Thyroid gland (tissue), 4 donors: ENCODE measurements around the gene NLGN1. TPM values are rescaled to one million over a fixed set of nuclear protein-coding genes. Genes with fewer than 3 reads are reported as not detected.

ENCODE experiments used
- DNase-seq, 2 donors: peaks; one replicate each; pipeline ENCODE4 v3.0.0-alpha.2; 2019
- H3K27ac ChIP-seq, 3 donors: fragments of 200-600 bp; sonication (generic); 1 replicate in 2 of 3; 2 replicates in 1 of 3; pipeline ENCODE4 v1.5.1; 2016 to 2019; ENCODE audit warnings: mild to moderate bottlenecking in 1 of 3, moderate library complexity in 1 of 3
- H3K27me3 ChIP-seq: fragments of 200-600 bp; sonication (generic); one replicate; pipeline ENCODE4 v1.5.1; 2019
- H3K36me3 ChIP-seq, 2 donors: fragments of 200-600 bp; sonication (generic); one replicate each; pipeline ENCODE4 v1.5.1; 2016 to 2019
- H3K4me1 ChIP-seq, 2 donors: fragments of 200-600 bp; sonication (generic); one replicate each; pipeline ENCODE4 v1.5.1; 2017 to 2019
- H3K4me3 ChIP-seq, 3 donors: fragments of 200-600 bp; sonication (generic); replicated peaks in 1 of 3; 1 replicate in 2 of 3; 2 replicates in 1 of 3; pipeline ENCODE4 v1.5.1; 2016; ENCODE audit warnings: mild to moderate bottlenecking in 1 of 3
- H3K9me3 ChIP-seq: fragments of 200-600 bp; sonication (generic); one replicate; pipeline ENCODE4 v1.5.1; 2017
- CTCF ChIP-seq, 6 experiments: fragments of 200-600 bp in 3 of 6; fragments of 450-650 bp in 3 of 6; sonication (generic) in 3 of 6; IDR thresholded peaks; one replicate each; pipeline ENCODE4 v1.5.1; 2016 to 2019; ENCODE audit warnings: antibody characterized with exemption in 6 of 6, mild to moderate bottlenecking in 2 of 6, inconsistent platforms in 1 of 6, moderate library complexity in 1 of 6
- POLR2A ChIP-seq, 2 donors: fragments of 450-650 bp; IDR thresholded peaks; one replicate each; pipeline ENCODE4 v1.6.1; 2017; ENCODE audit warnings: antibody characterized with exemption in 2 of 2, mild to moderate bottlenecking in 2 of 2, moderate library complexity in 1 of 2
- WGBS, 2 donors: methylation state at CpG; one replicate each; pipeline ENCODE4 v1.1.5; 2017; 5-methylcytosine and 5-hydroxymethylcytosine counted together
- intact Hi-C: fragments of 100-400 bp; cut with DNase I; formaldehyde crosslinking; loops from one replicate; pipeline ENCODE4 v1.15.1; 2023
- total RNA-seq, 4 donors: library from RNA; depleted of rRNA; stranded (reverse); fragments of >200 nt; gene quantifications; one replicate each; pipeline ENCODE4 v1.2.3, GENCODE V29; 2016

Gene NLGN1
- total RNA-seq, 4 donors from 2014 or later: 2.4 to 13.9 (median 2.9) TPM

- Histone ChIP-seq H3K9me3 (no peaks in the 10 kb centered on the region), H3K36me3 (no peaks in the 10 kb centered on the region), H3K4me3 (no peak overlapping the region), H3K4me1 (no peaks in the 10 kb centered on the region), H3K27me3 (no peaks in the 10 kb centered on the region), H3K27ac (no peak overlapping the region)
- no peak for DNase-seq
- TF ChIP-seq POLR2A (IDR thresholded peaks at IDR 0.05) (no peak), CTCF (IDR thresholded peaks at IDR 0.05) (no peak)
- intact Hi-C loops: no loop called here
These were observed 648.8 kb downstream of the NLGN1 start for GRCh38 chr3:174046311-174046710.

GRCh38 chr3:174049472-174049871, 651.9 kb downstream of the NLGN1 start:
- Histone ChIP-seq H3K9me3 (no peaks in the 10 kb centered on the region), H3K36me3 (no peaks in the 10 kb centered on the region), H3K4me1 (no peaks in the 10 kb centered on the region), H3K4me3 (no peak overlapping the region), H3K27me3 (no peaks in the 10 kb centered on the region), H3K27ac (no peak overlapping the region)
- TF ChIP-seq CTCF (IDR thresholded peaks at IDR 0.05) (no peak), POLR2A (IDR thresholded peaks at IDR 0.05) (no peak)
- no peak for DNase-seq
- intact Hi-C loops: no loop called here
- WGBS, 2 donors: 80 to 87% methylated on average over 3 of the region's 3 CpGs

GRCh38 chr3:174051191-174051590, 653.6 kb downstream of the NLGN1 start:
- DNase-seq: no peak
- TF ChIP-seq POLR2A (IDR thresholded peaks at IDR 0.05) (no peak), CTCF (IDR thresholded peaks at IDR 0.05) (no peak)
- no peaks in the 10 kb centered on the region for H3K9me3 ChIP-seq
- no peaks in the 10 kb centered on the region for H3K27me3 ChIP-seq
- no peak overlapping the region for H3K4me3 ChIP-seq
- no peaks in the 10 kb centered on the region for H3K4me1 ChIP-seq
- intact Hi-C loops: no loop called here
- no peak overlapping the region for H3K27ac ChIP-seq
- WGBS, 2 donors: 63 to 79% methylated on average over 5 of the region's 5 CpGs
- H3K36me3 ChIP-seq: no peaks in the 10 kb centered on the region

GRCh38 chr3:174058804-174059203, 661.3 kb downstream of the NLGN1 start:
- Histone ChIP-seq H3K4me1 (no peaks in the 10 kb centered on the region), H3K4me3 (no peak overlapping the region), H3K27me3 (no peaks in the 10 kb centered on the region), H3K9me3 (no peaks in the 10 kb centered on the region), H3K36me3 (no peaks in the 10 kb centered on the region), H3K27ac (no peak overlapping the region)
- no peak for DNase-seq
- TF ChIP-seq CTCF (IDR thresholded peaks at IDR 0.05): no peak
- TF ChIP-seq POLR2A (IDR thresholded peaks at IDR 0.05): no peak
- intact Hi-C loops: no loop called here
- 84 to 86% methylated on average over 4 of the region's 4 CpGs for WGBS, 2 donors

- no peaks in the 10 kb centered on the region for H3K27me3 ChIP-seq
- H3K9me3 ChIP-seq: no peaks in the 10 kb centered on the region
These were observed 662.9 kb downstream of the NLGN1 start for GRCh38 chr3:174060431-174060830.

More at GRCh38 chr3:174060431-174060830, 662.9 kb downstream of the NLGN1 start:
- Histone ChIP-seq H3K4me1 (no peaks in the 10 kb centered on the region), H3K4me3 (no peak overlapping the region), H3K36me3 (no peaks in the 10 kb centered on the region), H3K27ac (no peak overlapping the region)
- DNase-seq: no peak
- no peak for TF ChIP-seq CTCF (IDR thresholded peaks at IDR 0.05)
- 68 to 69% methylated on average over 2 of the region's 2 CpGs for WGBS, 2 donors
- intact Hi-C loops: no loop called here
